CD4-positive, alpha-beta memory T cell (primary cell): ENCODE measurements around the gene PIK3R2. TPM values are rescaled to one million over a fixed set of nuclear protein-coding genes. Genes with fewer than 3 reads are reported as not detected.
A peak's percentile ranks its signal among the peaks of the same experiment; 100 is the strongest.

Source experiments
- CTCF ChIA-PET: fragments of 350-600 bp; sonication (Branson Sonifier 250); formaldehyde crosslinking; loops from one replicate; lab custom pipeline; 2021; ENCODE audit warnings: inconsistent platforms; ENCODE audit not compliant: partially characterized antibody; lab: Charles Lee
- POLR2A ChIA-PET: fragments of 350-600 bp; sonication (Branson Sonifier 250); formaldehyde crosslinking; loops from one replicate; lab custom pipeline; 2021; ENCODE audit not compliant: partially characterized antibody; lab: Charles Lee
- DNase-seq, 5 donors: peaks; one replicate each; pipeline versions ENCODE4 v3.0.0 to v3.0.0-alpha.2; 2020 to 2022; ENCODE audit warnings: mixed read lengths in 1 of 5
- H3K27ac ChIP-seq: one replicate; pipeline ENCODE4 v1.7.0; 2013; ENCODE audit warnings: low read depth, low read length
- H3K27me3 ChIP-seq: 2 replicates; pipeline ENCODE4 v1.7.0; 2013; ENCODE audit warnings: mild to moderate bottlenecking, low read length, moderate library complexity; ENCODE audit not compliant: insufficient read depth
- H3K36me3 ChIP-seq: 2 replicates; pipeline ENCODE4 v1.7.0; 2013; ENCODE audit warnings: mild to moderate bottlenecking, low read length, moderate library complexity; ENCODE audit not compliant: insufficient read depth
- H3K4me1 ChIP-seq: 2 replicates; pipeline ENCODE4 v1.7.0; 2013; ENCODE audit warnings: mild to moderate bottlenecking, low read length, moderate library complexity; ENCODE audit not compliant: insufficient read depth
- H3K4me3 ChIP-seq, 2 donors: one replicate each; pipeline ENCODE4 v1.7.0; 2013; ENCODE audit warnings: low read length in 2 of 2, mild to moderate bottlenecking in 1 of 2
- H3K9me3 ChIP-seq, 2 donors: one replicate each; pipeline ENCODE4 v1.7.0; 2013; ENCODE audit warnings: low read length in 2 of 2, control low read depth in 1 of 2; ENCODE audit not compliant: control insufficient read depth in 1 of 2
- H3K27ac Mint-ChIP-seq, 7 donors: one replicate each; pipeline ENCODE4 v1.8.0; 2020 to 2021; ENCODE audit warnings: mixed read lengths in 7 of 7, mild to moderate bottlenecking in 6 of 7, inconsistent platforms in 3 of 7, moderate library complexity in 3 of 7
- H3K27me3 Mint-ChIP-seq, 2 donors: one replicate each; pipeline ENCODE4 v1.8.0; 2020 to 2021; ENCODE audit warnings: mixed read lengths in 2 of 2
- H3K36me3 Mint-ChIP-seq, 2 donors: one replicate each; pipeline ENCODE4 v1.8.0; 2020 to 2021; ENCODE audit warnings: mixed read lengths in 2 of 2, inconsistent platforms in 1 of 2, mild to moderate bottlenecking in 1 of 2
- H3K4me1 Mint-ChIP-seq, 4 donors: one replicate each; pipeline ENCODE4 v1.8.0; 2020 to 2021; ENCODE audit warnings: mixed read lengths in 4 of 4, mild to moderate bottlenecking in 1 of 4
- H3K4me3 Mint-ChIP-seq, 8 donors: one replicate each; pipeline ENCODE4 v1.8.0; 2020 to 2021; ENCODE audit warnings: mixed read lengths in 8 of 8, mild to moderate bottlenecking in 7 of 8, moderate library complexity in 6 of 8, inconsistent platforms in 3 of 8
- H3K9me3 Mint-ChIP-seq, 8 donors: one replicate each; pipeline ENCODE4 v1.8.0; 2020 to 2021; ENCODE audit warnings: mixed read lengths in 8 of 8, mild to moderate bottlenecking in 5 of 8, inconsistent platforms in 3 of 8, moderate library complexity in 1 of 8
- intact Hi-C: fragments of 100-400 bp; cut with micrococcal nuclease; formaldehyde crosslinking; loops from one replicate; pipeline ENCODE4 v1.15.1; 2023
- polyA plus RNA-seq, 2 donors: library from polyadenylated mRNA; unstranded; fragments of 300-500 nt; fragmentation: Illumina TruSeq; gene quantifications; one replicate each; pipeline ENCODE4 v1.2.3, GENCODE V29; 2021
- total RNA-seq, 2 experiments: library from RNA; stranded (reverse); gene quantifications; one replicate each; pipeline ENCODE4 v1.2.3, GENCODE V29; 2021

The PIK3R2 gene
- total and polyA plus RNA-seq, 4 experiments from 2014 or later, result 1.5 to 23.0 (median 12.4) TPM

DNA sequence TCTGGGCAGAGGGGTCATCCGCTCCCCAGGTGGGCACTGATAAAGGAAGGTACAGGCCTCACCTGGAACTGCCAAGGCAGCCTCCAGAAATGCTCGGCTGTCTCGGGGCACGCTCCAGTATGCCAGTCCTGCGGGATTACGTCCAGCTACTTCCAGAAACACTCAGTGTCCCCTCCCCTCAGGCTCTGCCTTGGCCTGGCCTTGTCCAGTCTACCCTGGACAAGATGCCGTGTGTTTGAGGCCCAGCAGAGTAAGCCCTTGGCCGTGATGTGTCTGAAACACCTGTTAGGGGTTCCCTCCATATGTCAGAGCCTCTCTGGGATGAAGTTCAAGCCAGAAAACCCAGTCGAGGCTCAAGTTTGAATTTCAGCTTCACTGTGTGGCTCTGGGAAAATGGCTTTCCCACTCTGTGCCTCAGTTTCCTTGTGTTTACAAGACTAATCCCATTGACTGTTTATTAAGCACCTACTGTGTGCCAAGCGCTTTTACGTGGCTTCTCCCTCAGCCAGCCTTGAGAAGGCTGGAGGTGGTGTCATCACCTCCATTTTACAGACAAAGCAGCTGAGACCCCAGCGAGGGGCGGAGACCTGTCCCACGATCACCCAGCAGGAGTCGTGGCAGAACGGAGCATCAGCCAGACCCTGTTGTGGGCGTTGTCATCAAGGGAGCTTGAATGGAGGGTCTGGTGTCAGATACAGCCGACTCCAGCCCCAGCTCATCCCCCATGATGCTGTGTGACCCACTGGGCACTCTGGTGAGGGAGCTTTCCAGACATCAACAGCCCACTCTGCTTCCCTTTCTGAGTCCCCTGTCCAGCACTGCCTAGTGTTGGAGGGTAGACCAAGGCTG lies 2.0 kb upstream of the PIK3R2 start:
- Mint-ChIP-seq H3K4me3 (peak overlapping the region; percentile 84 to 95 (median 91)), H3K36me3 (peaks cover 6 to 24% of the 10 kb centered on the region in 2 donors), H3K9me3 (peaks cover 0 to 2% (median 0%) of the 10 kb centered on the region in 8 donors), H3K27ac (peak overlapping the region in 6 of 7 donors; percentile 29 to 99 (median 96)), H3K4me1 (peaks cover 12 to 34% (median 19%) of the 10 kb centered on the region in 4 donors), H3K27me3 (no peaks in the 10 kb centered on the region)
- Histone ChIP-seq H3K36me3 (peaks cover 12% of the 10 kb centered on the region), H3K4me1 (peaks cover 21% of the 10 kb centered on the region), H3K4me3 (no peak overlapping the region), H3K9me3 (no peaks in the 10 kb centered on the region), H3K27ac (peak overlapping the region; percentile 74), H3K27me3 (no peaks in the 10 kb centered on the region)
- no peak for DNase-seq
- ChIA-PET POLR2A (interaction anchor here (0.6 to 3.3 kb wide), 16 partner anchors 9 to 218 kb away, joined by 3 to 85 read pairs (median 9); partner anchors contain the start of genes ARRDC2, CCDC124, IL12RB1 and JUND), CTCF (interaction anchor here (0.8 to 4.1 kb wide), 12 partner anchors 10 to 129 kb away, joined by 3 to 38 read pairs (median 4); partner anchors contain the start of gene IL12RB1)
- intact Hi-C loops, result loop anchor here (5.0 kb wide), 1 partner anchor 89 kb away; no protein-coding TSS in a partner anchor

DNA sequence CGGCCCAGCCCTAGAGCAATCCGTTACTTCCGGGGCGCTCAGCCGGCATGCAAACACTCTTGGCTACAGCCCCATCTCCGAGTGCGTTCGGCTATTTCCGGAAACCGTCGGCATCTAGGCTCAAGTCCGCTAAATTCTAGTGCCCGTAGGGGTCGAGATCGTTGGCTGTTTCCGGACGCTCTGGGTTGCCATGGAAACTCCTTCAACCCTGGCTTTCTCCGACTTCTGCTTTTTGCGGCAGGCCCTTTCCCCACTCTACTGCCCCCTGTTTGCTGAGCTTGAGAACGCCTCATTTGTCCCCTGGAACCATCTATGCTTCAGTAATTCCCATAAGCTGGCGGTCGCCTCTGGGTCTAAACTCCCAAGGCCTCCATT lies 534 bp upstream of the PIK3R2 start:
- intact Hi-C loops, result loop anchor here (1.0 to 5.0 kb wide), 10 partner anchors 22 to 293 kb away; partner anchors contain the start of genes RAB3A and RPL18A
- peaks cover 2% of the 10 kb centered on the region for H3K36me3 ChIP-seq
- no peaks in the 10 kb centered on the region for H3K9me3 ChIP-seq
- CTCF ChIA-PET, result interaction anchor here (0.6 to 4.1 kb wide), 12 partner anchors 9 to 127 kb away, joined by 3 to 38 read pairs (median 5); partner anchors contain the start of gene IL12RB1
- H3K4me3 Mint-ChIP-seq, result peak overlapping the region; percentile 84 to 95 (median 91)
- POLR2A ChIA-PET, result interaction anchor here (0.7 to 3.3 kb wide), 22 partner anchors 8 to 405 kb away, joined by 3 to 85 read pairs (median 6); partner anchors contain the start of genes ARRDC2, IL12RB1, JUND and KXD1
- peaks cover 28% of the 10 kb centered on the region for H3K4me1 ChIP-seq
- H3K36me3 Mint-ChIP-seq, result peaks cover 0 to 20% of the 10 kb centered on the region in 2 donors
- H3K4me3 ChIP-seq, result peak overlapping the region; percentile 74 to 79
- peaks cover 14 to 38% (median 21%) of the 10 kb centered on the region in 4 donors for H3K4me1 Mint-ChIP-seq
- peak overlapping the region; percentile 74 for H3K27ac ChIP-seq
- DNase-seq, result peak; percentile 96 to 99 (median 96)
- peak overlapping the region; percentile 88 to 99 (median 97) for H3K27ac Mint-ChIP-seq
- no peaks in the 10 kb centered on the region for H3K27me3 Mint-ChIP-seq
- peaks cover 0 to 2% (median 0%) of the 10 kb centered on the region in 8 donors for H3K9me3 Mint-ChIP-seq
- H3K27me3 ChIP-seq, result no peaks in the 10 kb centered on the region

DNA sequence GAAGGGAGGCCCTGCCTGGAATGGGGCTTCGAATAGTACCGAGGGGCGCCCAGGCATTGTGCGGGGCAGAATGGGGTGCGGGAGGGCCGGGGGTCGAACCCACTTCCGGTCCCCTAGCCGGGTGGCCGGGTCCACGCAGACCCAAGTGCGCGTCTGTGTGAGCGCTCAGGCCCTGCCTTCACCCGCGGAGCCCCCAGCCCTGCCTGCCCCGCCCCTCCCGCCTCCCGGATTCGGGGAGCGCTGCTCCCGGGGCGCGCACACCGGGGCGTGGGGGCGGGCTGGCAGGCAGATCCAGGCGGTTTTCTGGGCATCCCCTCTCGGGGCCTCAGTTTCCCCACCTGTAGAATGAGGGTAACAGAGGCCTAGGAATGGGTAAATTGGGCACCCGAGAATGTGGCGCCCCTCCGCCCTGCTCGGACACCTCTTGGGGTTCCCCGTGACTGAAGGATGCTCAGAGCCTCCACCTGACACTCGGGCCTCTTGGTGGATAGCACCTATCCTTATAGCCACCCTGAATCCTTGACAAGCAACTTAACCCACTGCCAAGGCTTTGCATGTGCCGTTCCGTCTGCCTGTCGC lies 682 bp downstream of the PIK3R2 start:
- peak overlapping the region; percentile 84 to 92 (median 86) for H3K4me3 Mint-ChIP-seq
- Histone ChIP-seq H3K36me3 (no peaks in the 10 kb centered on the region), H3K9me3 (no peaks in the 10 kb centered on the region), H3K4me3 (peak overlapping the region in 1 of 2 donors; percentile 74), H3K27me3 (no peaks in the 10 kb centered on the region), H3K4me1 (peaks cover 28% of the 10 kb centered on the region), H3K27ac (peak overlapping the region; percentile 74)
- CTCF ChIA-PET, result no interaction called here
- H3K4me1 Mint-ChIP-seq, result peaks cover 14 to 38% (median 21%) of the 10 kb centered on the region in 4 donors
- peak overlapping the region; percentile 80 to 95 (median 85) for H3K27ac Mint-ChIP-seq
- intact Hi-C loops, result loop anchor here (1.0 to 5.0 kb wide), 6 partner anchors 8 to 147 kb away; partner anchors contain the start of gene RAB3A
- H3K27me3 Mint-ChIP-seq, result no peaks in the 10 kb centered on the region
- peaks cover 0 to 2% (median 0%) of the 10 kb centered on the region in 8 donors for H3K9me3 Mint-ChIP-seq
- DNase-seq, result peak in 3 of 5 donors; percentile 14 to 52 (median 22)
- POLR2A ChIA-PET, result interaction anchor here (1.0 to 3.3 kb wide), 3 partner anchors 34 to 127 kb away, joined by 3 to 85 read pairs (median 3); no protein-coding TSS in a partner anchor
- peaks cover 0 to 14% of the 10 kb centered on the region in 2 donors for H3K36me3 Mint-ChIP-seq

DNA sequence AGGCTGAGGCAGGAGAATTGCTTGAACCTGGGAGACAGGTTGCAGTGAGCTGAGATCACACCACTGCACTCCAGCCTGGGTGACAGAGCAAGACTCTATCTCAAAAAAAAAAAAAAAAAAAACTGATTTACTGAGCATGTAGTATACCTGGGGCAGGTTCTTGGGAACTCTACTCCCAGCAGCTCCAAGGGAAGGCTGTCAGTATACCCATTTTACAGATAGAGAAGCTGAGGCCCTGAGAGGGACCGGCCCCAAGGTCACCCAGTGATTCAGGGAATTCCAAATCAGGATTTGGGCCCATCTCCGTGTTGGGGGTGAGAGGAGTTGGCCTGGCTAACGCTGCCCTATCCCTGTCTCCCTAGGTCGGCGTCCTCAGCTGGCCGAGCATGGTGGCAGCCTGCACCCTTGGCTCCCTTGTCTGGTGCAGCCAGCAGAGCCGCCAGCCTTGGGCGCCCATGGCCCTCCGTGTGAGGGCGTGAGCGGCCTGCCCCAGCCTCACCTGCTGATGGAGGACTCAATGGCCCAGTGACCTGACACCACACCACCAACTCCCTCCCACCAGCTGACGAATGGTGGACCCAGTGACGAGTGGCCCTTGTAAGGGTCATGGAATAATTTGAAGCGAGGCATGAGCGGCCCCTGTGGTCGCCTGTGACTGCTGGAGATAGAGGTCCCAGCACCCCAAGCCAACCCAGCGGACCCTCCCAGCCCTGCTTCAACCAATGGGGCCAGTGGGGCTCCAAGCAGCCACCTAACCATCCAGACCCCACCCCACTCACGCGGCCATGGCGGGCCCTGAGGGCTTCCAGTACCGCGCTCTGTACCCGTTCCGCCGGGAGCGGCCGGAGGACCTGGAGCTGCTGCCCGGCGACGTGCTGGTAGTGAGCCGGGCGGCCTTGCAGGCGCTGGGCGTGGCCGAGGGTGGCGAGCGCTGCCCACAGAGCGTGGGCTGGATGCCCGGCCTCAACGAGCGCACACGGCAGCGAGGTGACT lies 2.4 kb downstream of the PIK3R2 start:
- no peaks in the 10 kb centered on the region for H3K36me3 ChIP-seq
- no peaks in the 10 kb centered on the region for H3K9me3 ChIP-seq
- peaks cover 14 to 42% (median 23%) of the 10 kb centered on the region in 4 donors for H3K4me1 Mint-ChIP-seq
- H3K36me3 Mint-ChIP-seq, result peaks cover 0 to 12% of the 10 kb centered on the region in 2 donors
- peaks cover 28% of the 10 kb centered on the region for H3K4me1 ChIP-seq
- H3K27me3 Mint-ChIP-seq, result no peaks in the 10 kb centered on the region
- intact Hi-C loops, result no loop called here
- H3K27ac Mint-ChIP-seq, result peak overlapping the region in 1 of 7 donors; percentile 82
- no peak for DNase-seq
- H3K27me3 ChIP-seq, result no peaks in the 10 kb centered on the region
- peaks cover 0 to 2% (median 0%) of the 10 kb centered on the region in 8 donors for H3K9me3 Mint-ChIP-seq
- H3K4me3 ChIP-seq, result no peak overlapping the region
- ChIA-PET CTCF (interaction anchor here (0.7 to 2.1 kb wide), 5 partner anchors 12 to 217 kb away, joined by 3 to 8 read pairs (median 5); no protein-coding TSS in a partner anchor), POLR2A (interaction anchor here (0.5 to 1.2 kb wide), 3 partner anchors 29 to 217 kb away, joined by 4 read pairs; no protein-coding TSS in a partner anchor)
- peak overlapping the region in 2 of 8 donors; percentile 31 to 86 for H3K4me3 Mint-ChIP-seq
- no peak overlapping the region for H3K27ac ChIP-seq

DNA sequence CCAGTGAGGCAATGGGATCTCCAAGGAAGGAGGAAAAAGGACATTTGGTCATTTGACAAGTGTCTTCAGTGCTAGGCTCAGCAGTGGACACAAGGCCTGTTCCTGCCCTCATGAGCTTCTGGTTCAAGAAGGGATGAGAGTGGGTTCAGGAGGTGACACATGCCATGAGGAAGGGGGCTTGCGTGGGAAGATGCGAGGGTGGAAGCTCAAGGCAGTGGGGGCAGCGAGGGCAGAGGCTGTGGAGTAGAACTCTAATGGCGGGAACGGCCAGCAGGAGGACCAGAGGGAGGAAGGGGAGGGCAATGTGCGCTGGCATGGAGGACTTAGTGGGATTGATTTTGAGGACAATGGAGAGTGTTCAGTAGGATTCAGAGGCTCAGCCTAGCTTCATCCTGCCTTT lies 3.3 kb downstream of the PIK3R2 start:
- Histone ChIP-seq H3K27ac (no peak overlapping the region), H3K4me3 (no peak overlapping the region), H3K36me3 (no peaks in the 10 kb centered on the region), H3K4me1 (peaks cover 32% of the 10 kb centered on the region), H3K27me3 (no peaks in the 10 kb centered on the region), H3K9me3 (no peaks in the 10 kb centered on the region)
- intact Hi-C loops, result no loop called here
- ChIA-PET POLR2A (interaction anchor here (1.2 kb wide), 1 partner anchor 63 kb away, joined by 4 read pairs; no protein-coding TSS in a partner anchor), CTCF (interaction anchor here (0.7 to 2.1 kb wide), 3 partner anchors 43 to 218 kb away, joined by 5 read pairs; no protein-coding TSS in a partner anchor)
- Mint-ChIP-seq H3K4me3 (no peak overlapping the region), H3K4me1 (peaks cover 15 to 40% (median 26%) of the 10 kb centered on the region in 4 donors), H3K27ac (peak overlapping the region in 1 of 7 donors; percentile 24), H3K27me3 (no peaks in the 10 kb centered on the region), H3K9me3 (peaks cover 0 to 2% (median 0%) of the 10 kb centered on the region in 8 donors), H3K36me3 (peaks cover 0 to 12% of the 10 kb centered on the region in 2 donors)
- no peak for DNase-seq
